ENCODE measurements around the gene CHADL. TPM values are rescaled to one million over a fixed set of nuclear protein-coding genes. Genes with fewer than 3 reads are reported as not detected.

CHADL gene
- total and polyA plus RNA-seq, 9 of the 15 experiments (the other 6 are each of a cell fraction or from before 2014, with no cell fraction given) = not detected

DNA sequence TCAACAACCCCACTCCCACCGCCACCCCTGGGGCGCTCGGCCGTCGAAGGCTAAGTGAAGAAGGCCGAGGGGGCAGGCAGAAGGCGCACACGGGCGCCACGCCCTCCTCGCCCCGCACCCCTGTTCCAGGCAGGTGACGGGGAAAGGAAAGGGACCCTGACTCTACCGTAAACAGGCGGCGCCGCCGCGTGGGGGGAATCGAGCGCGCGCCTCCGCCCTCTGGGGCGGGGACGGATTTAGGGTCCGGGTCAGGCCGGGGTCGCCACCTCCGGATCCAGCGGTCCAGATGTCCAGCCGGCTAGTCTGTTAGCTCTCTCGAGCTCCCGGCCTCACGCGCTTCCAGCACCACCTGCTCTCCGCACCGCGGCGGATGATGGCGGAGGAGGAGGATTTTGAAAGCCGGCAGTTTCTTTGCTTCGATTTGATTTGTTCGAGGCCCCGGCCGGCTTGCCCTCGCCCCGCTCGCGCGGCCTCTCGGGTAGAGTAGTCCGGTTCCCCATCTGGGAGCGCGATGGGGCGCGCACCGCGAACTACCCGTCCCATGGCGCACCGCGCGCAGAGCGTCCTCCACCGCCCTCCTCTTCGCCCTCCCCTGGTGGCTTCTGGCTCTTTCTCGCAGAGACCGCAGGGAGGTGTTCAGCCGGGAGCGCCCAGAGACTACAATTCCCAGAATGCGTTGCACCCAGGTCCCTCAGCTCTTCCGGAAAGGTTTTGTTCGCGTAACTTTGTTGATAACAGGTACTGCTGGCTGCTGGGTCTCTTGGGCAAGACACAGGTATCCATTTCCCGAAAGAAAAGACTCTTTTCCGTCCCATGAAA lies 45.3 kb upstream of the CHADL start, which contains the start of gene RANGAP1 (continued):
- TF ChIP-seq CHAMP1 (IDR thresholded peaks at IDR 0.05) = no peak
- TF ChIP-seq RBM39 (optimal IDR thresholded peaks at IDR 0.05; ENCODE audit: low read depth, low read length) = no peak
- TF ChIP-seq ZNF592 (IDR thresholded peaks at IDR 0.05) = peak; percentile 57
- no peak for TF ChIP-seq EZH2 (IDR thresholded peaks at IDR 0.05; ENCODE audit: borderline replicate concordance, low read depth, low read length)
- TF ChIP-seq PPARD (CRISPR knock-in tag; IDR thresholded peaks at IDR 0.05) = no peak
- no peak for TF ChIP-seq ZBTB17 (CRISPR knock-in tag; IDR thresholded peaks at IDR 0.05)
- TF ChIP-seq, protein P1, sequence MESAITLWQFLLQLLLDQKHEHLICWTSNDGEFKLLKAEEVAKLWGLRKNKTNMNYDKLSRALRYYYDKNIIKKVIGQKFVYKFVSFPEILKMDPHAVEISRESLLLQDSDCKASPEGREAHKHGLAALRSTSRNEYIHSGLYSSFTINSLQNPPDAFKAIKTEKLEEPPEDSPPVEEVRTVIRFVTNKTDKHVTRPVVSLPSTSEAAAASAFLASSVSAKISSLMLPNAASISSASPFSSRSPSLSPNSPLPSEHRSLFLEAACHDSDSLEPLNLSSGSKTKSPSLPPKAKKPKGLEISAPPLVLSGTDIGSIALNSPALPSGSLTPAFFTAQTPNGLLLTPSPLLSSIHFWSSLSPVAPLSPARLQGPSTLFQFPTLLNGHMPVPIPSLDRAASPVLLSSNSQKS (CRISPR knock-in tag; IDR thresholded peaks at IDR 0.05) = no peak
- no peak for TF ChIP-seq SIRT6 (IDR thresholded peaks at IDR 0.05; ENCODE audit: low read depth, low read length)
- TF ChIP-seq PTRF (tag; IDR thresholded peaks at IDR 0.05) = no peak
- TF ChIP-seq STAT5A (IDR thresholded peaks at IDR 0.05; ENCODE audit: borderline replicate concordance, low read length) = no peak
- no peak for TF ChIP-seq CGGBP1 (CRISPR knock-in tag; IDR thresholded peaks at IDR 0.05)
- no peak for TF ChIP-seq MITF (IDR thresholded peaks at IDR 0.05)
- TF ChIP-seq MCM2 (IDR thresholded peaks at IDR 0.05; ENCODE audit: low read depth) = no peak
